HEK293 (cell line): ENCODE measurements around the gene HNRNPA2B1.

Experiments used
- CTCF ChIA-PET: fragments of 350-600 bp; formaldehyde crosslinking; extraction: SDS; loops from one replicate; lab custom pipeline; 2021; ENCODE audit warnings: antibody characterized with exemption; lab: Yijun Ruan, JAX
- POLR2A ChIA-PET: fragments of 300-600 bp; formaldehyde crosslinking; extraction: SDS; loops from one replicate; lab custom pipeline; 2020; ENCODE audit warnings: antibody characterized with exemption, inconsistent platforms; lab: Yijun Ruan, JAX
- H3K27ac ChIP-seq: fragments of 200-500 bp; sonication (Bioruptor generic); 2 replicates; pipeline ENCODE4 v1.5.1; 2014; ENCODE audit warnings: low read depth, low read length, control low read depth, inconsistent platforms; ENCODE audit errors: extremely low read depth
- H3K36me3 ChIP-seq, 2 experiments: fragments of 200-500 bp in 1 of 2; sonication (Bioruptor generic) in 1 of 2; 1 replicate in 1 of 2; 2 replicates in 1 of 2; pipeline ENCODE4 v1.5.1; 2014 to 2017; ENCODE audit warnings: inconsistent platforms in 2 of 2, low read length in 2 of 2; ENCODE audit not compliant: control insufficient read depth in 2 of 2, insufficient read depth in 1 of 2
- H3K4me1 ChIP-seq: fragments of 200-500 bp; sonication (Bioruptor generic); 2 replicates; pipeline ENCODE4 v1.5.1; 2014; ENCODE audit warnings: mild to moderate bottlenecking, low read length, inconsistent platforms; ENCODE audit not compliant: control insufficient read depth, insufficient read depth
- H3K4me3 ChIP-seq: 2 replicates; pipeline ENCODE4 v1.5.1; 2011; ENCODE audit warnings: low read depth, mild to moderate bottlenecking, control low read depth, low read length, moderate library complexity
- H3K9me3 ChIP-seq: fragments of 200-500 bp; sonication (Bioruptor generic); 2 replicates; pipeline ENCODE4 v1.5.1; 2014; ENCODE audit warnings: low read depth, low read length, inconsistent platforms; ENCODE audit not compliant: control insufficient read depth, insufficient read depth
- GLIS1 ChIP-seq: fragments of 450-650 bp; formaldehyde crosslinking; IDR thresholded peaks from 2 replicates; pipeline ENCODE4 v1.5.1; 2016; ENCODE audit warnings: missing biosample characterization, missing genetic modification characterization
- GLIS2 ChIP-seq: fragments of 450-650 bp; formaldehyde crosslinking; IDR thresholded peaks from 2 replicates; pipeline ENCODE4 v1.5.1; 2016; ENCODE audit warnings: missing biosample characterization, missing genetic modification characterization
- HOXC10 ChIP-seq: sonication (generic); formaldehyde crosslinking; IDR thresholded peaks from 2 replicates; pipeline ENCODE4 v1.8.1; 2023; ENCODE audit warnings: mild to moderate bottlenecking, missing genetic modification reagents
- KLF8 ChIP-seq: fragments of 450-650 bp; formaldehyde crosslinking; IDR thresholded peaks from 2 replicates; pipeline ENCODE4 v1.5.1; 2016; ENCODE audit warnings: missing biosample characterization, missing genetic modification characterization
- PRDM1 ChIP-seq: fragments of 450-650 bp; formaldehyde crosslinking; IDR thresholded peaks from 2 replicates; pipeline ENCODE4; 2016; ENCODE audit warnings: missing biosample characterization, missing genetic modification characterization
- ZBTB20 ChIP-seq: fragments of 450-650 bp; formaldehyde crosslinking; IDR thresholded peaks from 2 replicates; pipeline ENCODE4 v1.5.1; 2016; ENCODE audit warnings: missing biosample characterization, missing genetic modification characterization
- ZBTB21 ChIP-seq: fragments of 450-650 bp; formaldehyde crosslinking; IDR thresholded peaks from 2 replicates; pipeline ENCODE4 v1.5.1; 2017; ENCODE audit warnings: missing biosample characterization, missing genetic modification characterization
- ZFP3 ChIP-seq: fragments of 450-650 bp; formaldehyde crosslinking; IDR thresholded peaks from 2 replicates; pipeline ENCODE4 v1.5.1; 2016; ENCODE audit warnings: low read depth, missing biosample characterization, missing genetic modification characterization
- ZIC2 ChIP-seq: fragments of 450-650 bp; formaldehyde crosslinking; IDR thresholded peaks from 2 replicates; pipeline ENCODE4 v1.5.1; 2016; ENCODE audit warnings: missing biosample characterization, missing genetic modification characterization
- ZNF10 ChIP-seq: fragments of 450-650 bp; formaldehyde crosslinking; IDR thresholded peaks from 2 replicates; pipeline ENCODE4 v1.5.1; 2017; ENCODE audit warnings: missing biosample characterization, missing genetic modification characterization
- ZNF121 ChIP-seq: fragments of 450-650 bp; formaldehyde crosslinking; IDR thresholded peaks from 2 replicates; pipeline ENCODE4 v1.5.1; 2016; ENCODE audit warnings: missing biosample characterization, missing genetic modification characterization
- ZNF133 ChIP-seq: fragments of 450-650 bp; formaldehyde crosslinking; IDR thresholded peaks from 2 replicates; pipeline ENCODE4 v1.5.1; 2016; ENCODE audit warnings: missing biosample characterization, missing genetic modification characterization
- ZNF157 ChIP-seq: fragments of 450-650 bp; formaldehyde crosslinking; IDR thresholded peaks from 2 replicates; pipeline ENCODE4 v1.5.1; 2016; ENCODE audit warnings: missing biosample characterization, missing genetic modification characterization
- ZNF18 ChIP-seq: fragments of 450-650 bp; formaldehyde crosslinking; IDR thresholded peaks from 2 replicates; pipeline ENCODE4 v1.5.1; 2016; ENCODE audit warnings: missing biosample characterization, missing genetic modification characterization
- ZNF24 ChIP-seq: fragments of 450-650 bp; formaldehyde crosslinking; IDR thresholded peaks from 2 replicates; pipeline ENCODE4 v1.5.1; 2016; ENCODE audit warnings: missing biosample characterization, missing genetic modification characterization
- ZNF302 ChIP-seq: fragments of 450-650 bp; formaldehyde crosslinking; IDR thresholded peaks from 2 replicates; pipeline ENCODE4 v1.5.1; 2016; ENCODE audit warnings: missing biosample characterization, missing genetic modification characterization, low read depth
- ZNF529 ChIP-seq: fragments of 450-650 bp; formaldehyde crosslinking; IDR thresholded peaks from 2 replicates; pipeline ENCODE4 v1.5.1; 2017; ENCODE audit warnings: missing genetic modification characterization, missing biosample characterization; ENCODE audit not compliant: insufficient replicate concordance
- ZNF560 ChIP-seq: fragments of 450-650 bp; formaldehyde crosslinking; IDR thresholded peaks from 2 replicates; pipeline ENCODE4 v1.5.1; 2017; ENCODE audit warnings: missing biosample characterization, missing genetic modification characterization, borderline replicate concordance
- ZNF600 ChIP-seq: fragments of 450-650 bp; formaldehyde crosslinking; IDR thresholded peaks from 2 replicates; pipeline ENCODE4 v1.5.1; 2016; ENCODE audit warnings: missing biosample characterization, missing genetic modification characterization
- ZNF654 ChIP-seq: fragments of 450-650 bp; formaldehyde crosslinking; IDR thresholded peaks from 2 replicates; pipeline ENCODE4 v1.5.1; 2016; ENCODE audit warnings: low read depth, missing biosample characterization, missing genetic modification characterization
- ZNF747 ChIP-seq: fragments of 450-650 bp; formaldehyde crosslinking; IDR thresholded peaks from 2 replicates; pipeline ENCODE4 v1.5.1; 2016; ENCODE audit warnings: missing biosample characterization, missing genetic modification characterization
- ZSCAN18 ChIP-seq: fragments of 450-650 bp; formaldehyde crosslinking; IDR thresholded peaks from 2 replicates; pipeline ENCODE4 v1.5.1; 2016; ENCODE audit warnings: missing biosample characterization, missing genetic modification characterization

The HNRNPA2B1 gene

DNA sequence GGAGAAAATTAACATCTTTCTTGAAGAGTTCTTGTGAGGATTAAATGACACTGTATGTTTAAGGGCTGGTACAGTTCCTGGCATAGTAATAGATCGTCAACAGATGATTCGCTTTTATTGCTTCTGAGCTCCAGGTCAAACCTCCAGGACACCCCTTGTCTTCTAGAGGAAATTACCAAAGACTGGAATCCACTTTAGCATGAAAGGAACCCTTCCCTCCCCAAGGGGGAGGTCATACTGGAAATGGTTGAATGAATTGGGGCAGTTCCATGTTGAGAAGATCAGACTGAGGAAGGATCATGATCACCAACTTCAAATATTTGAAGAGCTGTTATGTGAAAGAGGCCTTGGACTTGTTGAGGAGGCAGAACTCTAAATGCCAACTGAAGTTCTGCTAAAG, 39.6 kb downstream of the HNRNPA2B1 start (continued):
- TF ChIP-seq ZNF302, result no peak

- ChIA-PET POLR2A (no interaction called here), CTCF (no interaction called here)
- Histone ChIP-seq H3K36me3 (no peaks in the 10 kb centered on the region), H3K4me1 (peaks cover 6% of the 10 kb centered on the region), H3K9me3 (no peaks in the 10 kb centered on the region), H3K4me3 (no peak overlapping the region), H3K27ac (no peak overlapping the region)
- TF ChIP-seq ZBTB21 (tag by site-specific recombination), result no peak
- no peak for TF ChIP-seq ZNF24
- TF ChIP-seq ZNF747 (tag by site-specific recombination), result no peak
- no peak for TF ChIP-seq ZSCAN18
- no peak for TF ChIP-seq ZFP3 (tag by site-specific recombination)
- TF ChIP-seq ZNF121 (tag by site-specific recombination), result no peak
- no peak for TF ChIP-seq ZNF654 (tag by site-specific recombination)
- no peak for TF ChIP-seq ZIC2
- TF ChIP-seq ZNF157 (tag by site-specific recombination), result no peak
- TF ChIP-seq ZNF529 (tag by site-specific recombination), result no peak
- TF ChIP-seq ZNF18 (tag by site-specific recombination), result no peak
- TF ChIP-seq GLIS2, result no peak
These were observed 41.3 kb downstream of the HNRNPA2B1 start for GRCh38 chr7:26159243-26159642.

DNA sequence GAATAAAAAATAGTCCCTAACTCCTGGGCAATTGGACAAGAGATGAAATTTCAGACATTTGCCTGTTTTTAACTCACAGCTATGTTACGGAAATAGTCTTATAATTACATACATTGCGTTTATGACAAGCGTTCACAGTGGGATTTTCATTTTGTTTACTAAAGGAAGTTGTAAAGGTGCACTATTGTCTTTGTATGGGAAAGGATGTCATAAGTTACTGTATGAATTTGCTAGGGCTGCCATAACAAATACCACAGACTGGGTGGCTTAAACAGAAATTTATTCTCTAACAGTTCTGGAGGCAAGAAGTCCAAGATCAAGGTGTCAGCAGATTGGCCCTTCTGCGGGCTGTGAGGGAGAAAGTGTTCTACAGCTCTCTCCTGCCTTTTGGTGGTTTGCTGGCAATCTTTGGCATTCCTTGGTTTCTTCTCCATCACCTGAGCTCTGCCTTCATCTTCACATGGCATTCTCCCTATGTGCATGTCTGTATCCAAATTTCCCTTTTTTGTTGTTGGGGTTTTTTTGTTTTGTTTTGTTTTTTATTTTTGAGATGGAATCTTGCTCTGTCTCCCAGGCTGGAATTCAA, 42.9 kb downstream of the HNRNPA2B1 start:
- no peak overlapping the region for H3K4me3 ChIP-seq
- POLR2A ChIA-PET, result interaction anchor here (1.2 to 1.7 kb wide), 2 partner anchors 9 to 11 kb away, joined by 4 read pairs; no protein-coding TSS in a partner anchor
- peaks cover 6% of the 10 kb centered on the region; the same call in 1 of the 2 replicates for H3K4me1 ChIP-seq
- CTCF ChIA-PET, result interaction anchor here (2.1 kb wide), 1 partner anchor 67 kb away, joined by 7 read pairs; no protein-coding TSS in a partner anchor
- TF ChIP-seq ZNF133 (tag by site-specific recombination) (no peak), HOXC10 (CRISPR knock-in tag) (no peak), ZNF560 (tag by site-specific recombination) (no peak), ZNF10 (tag by site-specific recombination) (no peak), KLF8 (tag by site-specific recombination) (no peak), ZNF600 (peak; percentile 31), GLIS1 (no peak), PRDM1 (tag by site-specific recombination) (0 out of 2 replicates have a peak, but pooled peaks have one; percentile 19), ZBTB20 (tag by site-specific recombination) (no peak)
- no peak overlapping the region for H3K27ac ChIP-seq
- H3K36me3 ChIP-seq, result no peaks in the 10 kb centered on the region
- H3K9me3 ChIP-seq, result no peaks in the 10 kb centered on the region
